Measurements from ENCODE around the gene PEX10.

Gene PEX10

GRCh38 chr1:2375246-2375922 is 37.0 kb downstream of the PEX10 start:
- TF ChIP-seq TEAD4 (IDR thresholded peaks at IDR 0.05) (no peak), YY1 (IDR thresholded peaks at IDR 0.05; ENCODE audit: low read depth) (no peak), EP300 (IDR thresholded peaks at IDR 0.05; ENCODE audit: borderline replicate concordance) (no peak), CEBPB (IDR thresholded peaks at IDR 0.05) (no peak), TCF12 (IDR thresholded peaks at IDR 0.05; ENCODE audit: low read depth) (no peak)

GRCh38 chr1:2374252-2375155 is 37.9 kb downstream of the PEX10 start:
- no peak for TF ChIP-seq TCF12 (IDR thresholded peaks at IDR 0.05; ENCODE audit: low read depth)
- no peak for TF ChIP-seq EP300 (IDR thresholded peaks at IDR 0.05; ENCODE audit: borderline replicate concordance)
- no peak for TF ChIP-seq TAF1 (IDR thresholded peaks at IDR 0.05; ENCODE audit: low read depth)
- no peak for TF ChIP-seq CEBPB (IDR thresholded peaks at IDR 0.05)

GRCh38 chr1:2373551-2374251 is 38.7 kb downstream of the PEX10 start:
- no peak for TF ChIP-seq CEBPB (IDR thresholded peaks at IDR 0.05)
- TF ChIP-seq CREB1 (IDR thresholded peaks at IDR 0.05; ENCODE audit: low read depth), result no peak
- no peak for TF ChIP-seq TEAD4 (IDR thresholded peaks at IDR 0.05)
- no peak for TF ChIP-seq YY1 (IDR thresholded peaks at IDR 0.05; ENCODE audit: low read depth)
- peak; percentile 29; the same call in 1 of the 2 replicates for TF ChIP-seq RAD21 (IDR thresholded peaks at IDR 0.05; ENCODE audit: low read depth)

- no peak for TF ChIP-seq CEBPB (IDR thresholded peaks at IDR 0.05)
- peak; percentile 26; the same call in 1 of the 2 replicates for TF ChIP-seq EP300 (IDR thresholded peaks at IDR 0.05; ENCODE audit: borderline replicate concordance)
- peak; percentile 67 for TF ChIP-seq TEAD4 (IDR thresholded peaks at IDR 0.05)
These were observed 39.5 kb downstream of the PEX10 start for GRCh38 chr1:2372551-2373490.

GRCh38 chr1:2368053-2368744 is 44.2 kb downstream of the PEX10 start:
- TF ChIP-seq REST (IDR thresholded peaks at IDR 0.05; ENCODE audit: low read depth), result no peak

GRCh38 chr1:2363847-2364513 is 48.4 kb downstream of the PEX10 start:
- TF ChIP-seq EGR1 (IDR thresholded peaks at IDR 0.05) (no peak), CREB1 (IDR thresholded peaks at IDR 0.05; ENCODE audit: low read depth) (no peak), TAF1 (IDR thresholded peaks at IDR 0.05; ENCODE audit: low read depth) (no peak)

GRCh38 chr1:2360588-2361364 is 51.6 kb downstream of the PEX10 start:
- TF ChIP-seq USF1 (IDR thresholded peaks at IDR 0.05) (no peak), TCF12 (IDR thresholded peaks at IDR 0.05; ENCODE audit: low read depth) (peak; percentile 88), NFIC (IDR thresholded peaks at IDR 0.05) (peak; percentile 94), ZBTB7A (IDR thresholded peaks at IDR 0.05; ENCODE audit: low read depth) (0 out of 2 replicates have a peak, but pooled peaks have one; percentile 39), EP300 (IDR thresholded peaks at IDR 0.05; ENCODE audit: borderline replicate concordance) (peak; percentile 91; the same call in 1 of the 2 replicates), FOXM1 (IDR thresholded peaks at IDR 0.05; ENCODE audit: borderline replicate concordance, low read depth) (peak; percentile 86), TAF1 (IDR thresholded peaks at IDR 0.05; ENCODE audit: low read depth) (no peak), RAD21 (IDR thresholded peaks at IDR 0.05; ENCODE audit: low read depth) (no peak; the same call in 1 of the 2 replicates), REST (IDR thresholded peaks at IDR 0.05; ENCODE audit: low read depth) (no peak), CEBPB (IDR thresholded peaks at IDR 0.05) (no peak), TEAD4 (IDR thresholded peaks at IDR 0.05) (peak; percentile 99)

Data from Ishikawa (cell line).